HEK293T (cell line): ENCODE measurements around the gene COASY.

ENCODE experiments used
- ARNT ChIP-seq: fragments of 450-650 bp; IDR thresholded peaks from 2 replicates; pipeline ENCODE4 v1.6.1; 2017; ENCODE audit warnings: mild to moderate bottlenecking
- BHLHE40 ChIP-seq: fragments of 450-650 bp; IDR thresholded peaks from 2 replicates; pipeline ENCODE4 v1.6.1; 2016; ENCODE audit warnings: mild to moderate bottlenecking, moderate library complexity, borderline replicate concordance
- CTBP1 ChIP-seq: fragments of 450-650 bp; IDR thresholded peaks from 2 replicates; pipeline ENCODE4 v1.6.1; 2016; ENCODE audit warnings: borderline replicate concordance
- ELF4 ChIP-seq: fragments of 450-650 bp; IDR thresholded peaks from 2 replicates; pipeline ENCODE4 v1.6.1; 2017; ENCODE audit warnings: antibody characterized with exemption
- FOXK2 ChIP-seq: fragments of 450-650 bp; IDR thresholded peaks from 2 replicates; pipeline ENCODE4 v1.6.1; 2016; ENCODE audit warnings: mild to moderate bottlenecking
- FOXM1 ChIP-seq: fragments of 450-650 bp; IDR thresholded peaks from 2 replicates; pipeline ENCODE4 v1.6.1; 2017; ENCODE audit warnings: mild to moderate bottlenecking, borderline replicate concordance
- HDGF ChIP-seq: fragments of 450-650 bp; IDR thresholded peaks from 2 replicates; pipeline ENCODE4 v1.6.1; 2017; ENCODE audit warnings: antibody characterized with exemption, borderline replicate concordance
- LEF1 ChIP-seq: fragments of 450-650 bp; IDR thresholded peaks from 2 replicates; pipeline ENCODE4 v1.6.1; 2017; ENCODE audit warnings: mild to moderate bottlenecking, borderline replicate concordance
- NFRKB ChIP-seq: fragments of 450-650 bp; IDR thresholded peaks from 2 replicates; pipeline ENCODE4 v1.6.1; 2016; ENCODE audit warnings: mild to moderate bottlenecking, moderate library complexity
- SP1 ChIP-seq: fragments of 450-650 bp; IDR thresholded peaks from 2 replicates; pipeline ENCODE4 v1.6.1; 2017
- TARDBP ChIP-seq: fragments of 450-650 bp; IDR thresholded peaks from 2 replicates; pipeline ENCODE4 v1.6.1; 2016
- ZNF384 ChIP-seq: fragments of 450-650 bp; IDR thresholded peaks from 2 replicates; pipeline ENCODE4 v1.6.1; 2016

GRCh38 chr17:42548070-42548837, 13.7 kb upstream of the COASY start:
- TF ChIP-seq LEF1 (no peak), FOXM1 (no peak), SP1 (no peak), ELF4 (no peak), NFRKB (no peak), FOXK2 (no peak), BHLHE40 (no peak), ARNT (no peak), TARDBP (no peak), HDGF (no peak), CTBP1 (no peak), ZNF384 (no peak)
